ENCODE measurements around the gene POLR3F.

DNA sequence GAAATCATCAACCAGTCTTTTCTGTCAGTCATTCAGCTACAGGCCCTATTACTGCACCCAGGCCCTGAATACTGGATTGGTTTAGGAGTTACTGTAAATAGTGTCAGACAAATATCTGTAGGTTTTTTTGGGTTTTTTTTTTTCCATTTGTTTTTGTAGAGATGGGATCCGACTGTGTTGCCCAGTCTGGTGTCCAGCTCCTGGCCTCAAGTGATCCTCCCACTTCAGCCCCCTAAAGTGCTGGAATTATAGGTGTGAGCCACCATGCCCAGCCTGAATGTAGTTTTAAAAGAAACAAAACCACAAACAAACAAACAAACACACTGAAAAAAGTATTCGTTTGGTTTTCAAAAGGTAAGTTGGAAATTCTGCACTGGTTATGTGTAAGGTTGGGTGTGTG lies 40.0 kb upstream of the POLR3F start:
- TF ChIP-seq, protein P1, sequence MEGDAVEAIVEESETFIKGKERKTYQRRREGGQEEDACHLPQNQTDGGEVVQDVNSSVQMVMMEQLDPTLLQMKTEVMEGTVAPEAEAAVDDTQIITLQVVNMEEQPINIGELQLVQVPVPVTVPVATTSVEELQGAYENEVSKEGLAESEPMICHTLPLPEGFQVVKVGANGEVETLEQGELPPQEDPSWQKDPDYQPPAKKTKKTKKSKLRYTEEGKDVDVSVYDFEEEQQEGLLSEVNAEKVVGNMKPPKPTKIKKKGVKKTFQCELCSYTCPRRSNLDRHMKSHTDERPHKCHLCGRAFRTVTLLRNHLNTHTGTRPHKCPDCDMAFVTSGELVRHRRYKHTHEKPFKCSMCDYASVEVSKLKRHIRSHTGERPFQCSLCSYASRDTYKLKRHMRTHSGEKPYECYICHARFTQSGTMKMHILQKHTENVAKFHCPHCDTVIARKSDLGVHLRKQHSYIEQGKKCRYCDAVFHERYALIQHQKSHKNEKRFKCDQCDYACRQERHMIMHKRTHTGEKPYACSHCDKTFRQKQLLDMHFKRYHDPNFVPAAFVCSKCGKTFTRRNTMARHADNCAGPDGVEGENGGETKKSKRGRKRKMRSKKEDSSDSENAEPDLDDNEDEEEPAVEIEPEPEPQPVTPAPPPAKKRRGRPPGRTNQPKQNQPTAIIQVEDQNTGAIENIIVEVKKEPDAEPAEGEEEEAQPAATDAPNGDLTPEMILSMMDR (IDR thresholded peaks at IDR 0.05; ENCODE audit: extremely low read depth in 1 of 2, insufficient read depth in 1 of 2, low read depth in 1 of 2, low read length in 2 of 2), result no peak
- TF ChIP-seq, protein P2, sequence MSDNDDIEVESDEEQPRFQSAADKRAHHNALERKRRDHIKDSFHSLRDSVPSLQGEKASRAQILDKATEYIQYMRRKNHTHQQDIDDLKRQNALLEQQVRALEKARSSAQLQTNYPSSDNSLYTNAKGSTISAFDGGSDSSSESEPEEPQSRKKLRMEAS (IDR thresholded peaks at IDR 0.05; ENCODE audit: insufficient read depth, insufficient read length), result no peak
- no peak for TF ChIP-seq POLR2AphosphoS5 (IDR thresholded peaks at IDR 0.05; ENCODE audit: insufficient read depth, low read depth, low read length)
- TF ChIP-seq EZH2 (IDR thresholded peaks at IDR 0.05; ENCODE audit: borderline replicate concordance, low read depth, low read length, severe bottlenecking), result no peak
- no peak for TF ChIP-seq POLR2A (IDR thresholded peaks at IDR 0.05; ENCODE audit: low read depth, low read length)
- TF ChIP-seq MYC (IDR thresholded peaks at IDR 0.05; ENCODE audit: low read depth, low read length), result no peak
- no peak for TF ChIP-seq GATA2 (IDR thresholded peaks at IDR 0.05; ENCODE audit: insufficient read depth, insufficient read length, low read depth, low read length)
- no peak for TF ChIP-seq JUN (IDR thresholded peaks at IDR 0.05; ENCODE audit: borderline replicate concordance, insufficient read depth, insufficient read length, low read depth)
